H9 (cell line): ENCODE data around the gene SORBS1. TPM values are rescaled to one million over a fixed set of nuclear protein-coding genes. Genes with fewer than 3 reads are reported as not detected.

ENCODE experiments used
- DNase-seq: peaks from one replicate; pipeline ENCODE4 v3.0.0-alpha.2; 2017
- H2AFZ ChIP-seq: one replicate; pipeline ENCODE4 v1.6.1; 2013; ENCODE audit warnings: mild to moderate bottlenecking, low read length, control low read depth, moderate library complexity
- H2AK5ac ChIP-seq: 2 replicates; pipeline ENCODE4 v1.6.1; 2013; ENCODE audit warnings: low read length, control low read depth, mixed read lengths; ENCODE audit not compliant: insufficient read length
- H2BK120ac ChIP-seq: one replicate; pipeline ENCODE4 v1.6.1; 2013; ENCODE audit warnings: low read depth, mild to moderate bottlenecking, low read length, control low read depth, inconsistent platforms; ENCODE audit not compliant: poor library complexity, severe bottlenecking
- H2BK12ac ChIP-seq: 2 replicates; pipeline ENCODE4 v1.6.1; 2013; ENCODE audit warnings: low read length, control low read depth, mixed read lengths, low read depth; ENCODE audit not compliant: insufficient read length
- H2BK15ac ChIP-seq: 2 replicates; pipeline ENCODE4 v1.6.1; 2013; ENCODE audit warnings: low read depth, low read length, control low read depth
- H2BK20ac ChIP-seq: one replicate; pipeline ENCODE4 v1.6.1; 2013; ENCODE audit warnings: low read depth, mild to moderate bottlenecking, low read length, control low read depth, inconsistent platforms; ENCODE audit not compliant: poor library complexity, severe bottlenecking
- H2BK5ac ChIP-seq: 2 replicates; pipeline ENCODE4 v1.6.1; 2013; ENCODE audit warnings: low read length, control low read depth, mixed read lengths; ENCODE audit not compliant: insufficient read length
- H3K14ac ChIP-seq: 2 replicates; pipeline ENCODE4 v1.6.1; 2013; ENCODE audit warnings: low read length, control low read depth; ENCODE audit not compliant: insufficient read depth
- H3K18ac ChIP-seq: 2 replicates; pipeline ENCODE4 v1.6.1; 2013; ENCODE audit warnings: low read depth, mild to moderate bottlenecking, mixed read lengths, low read length, control low read depth; ENCODE audit not compliant: insufficient read length
- H3K23ac ChIP-seq: 2 replicates; pipeline ENCODE4 v1.6.1; 2013; ENCODE audit warnings: low read length, control low read depth, mixed read lengths, low read depth; ENCODE audit not compliant: insufficient read length
- H3K23me2 ChIP-seq: 2 replicates; pipeline ENCODE4 v1.6.1; 2013; ENCODE audit warnings: low read depth, mild to moderate bottlenecking, mixed read lengths, low read length, control low read depth; ENCODE audit not compliant: insufficient read length, poor library complexity, severe bottlenecking
- H3K27ac ChIP-seq: 2 replicates; pipeline ENCODE4 v1.5.1; 2013; ENCODE audit warnings: low read length, control low read depth, mixed read lengths, low read depth; ENCODE audit not compliant: insufficient read length
- H3K27me3 ChIP-seq: 2 replicates; pipeline ENCODE4 v1.6.1; 2013; ENCODE audit warnings: low read length, control low read depth, inconsistent platforms; ENCODE audit not compliant: insufficient read depth
- H3K4ac ChIP-seq: 2 replicates; pipeline ENCODE4 v1.6.1; 2013; ENCODE audit warnings: low read depth, mild to moderate bottlenecking, control low read depth, inconsistent platforms, low read length, moderate library complexity
- H3K4me1 ChIP-seq: 2 replicates; pipeline ENCODE4 v1.6.1; 2013; ENCODE audit warnings: low read length, control low read depth, inconsistent platforms; ENCODE audit not compliant: insufficient read depth
- H3K4me2 ChIP-seq: 2 replicates; pipeline ENCODE4 v1.6.1; 2013; ENCODE audit warnings: low read length, control low read depth, mixed read lengths; ENCODE audit not compliant: insufficient read length, insufficient read depth
- H3K56ac ChIP-seq: 2 replicates; pipeline ENCODE4 v1.6.1; 2013; ENCODE audit warnings: low read depth, mild to moderate bottlenecking, mixed read lengths, low read length, control low read depth; ENCODE audit not compliant: insufficient read length
- H3K79me1 ChIP-seq: 2 replicates; pipeline ENCODE4 v1.6.1; 2013; ENCODE audit warnings: low read depth, mild to moderate bottlenecking, moderate library complexity, low read length, control low read depth, inconsistent platforms; ENCODE audit not compliant: insufficient read depth, poor library complexity, severe bottlenecking
- H3K79me2 ChIP-seq: 2 replicates; pipeline ENCODE4 v1.6.1; 2013; ENCODE audit warnings: low read length, control low read depth, inconsistent platforms; ENCODE audit not compliant: insufficient read depth
- H3K9ac ChIP-seq: 2 replicates; pipeline ENCODE4 v1.6.1; 2013; ENCODE audit warnings: low read length, control low read depth, mixed read lengths; ENCODE audit not compliant: insufficient read length; ENCODE audit errors: extremely low read depth
- H3K9me3 ChIP-seq: one replicate; pipeline ENCODE4 v1.6.1; 2013; ENCODE audit warnings: low read depth, low read length, inconsistent platforms; ENCODE audit not compliant: control insufficient read depth
- H3T11ph ChIP-seq: one replicate; pipeline ENCODE4 v1.6.1; 2013; ENCODE audit warnings: mild to moderate bottlenecking, low read length, control low read depth, inconsistent platforms
- H4K20me1 ChIP-seq: one replicate; pipeline ENCODE4 v1.6.1; 2013; ENCODE audit not compliant: control insufficient read depth, insufficient read length, insufficient read depth
- H4K5ac ChIP-seq: 2 replicates; pipeline ENCODE4 v1.6.1; 2013; ENCODE audit warnings: low read depth, mild to moderate bottlenecking, mixed read lengths, low read length, control low read depth; ENCODE audit not compliant: insufficient read length
- H4K8ac ChIP-seq: replicated peaks from 2 replicates; pipeline ENCODE4 v1.6.1; 2013; ENCODE audit warnings: low read length, control low read depth, mixed read lengths, low read depth; ENCODE audit not compliant: insufficient read length
- H4K91ac ChIP-seq: 2 replicates; pipeline ENCODE4 v1.6.1; 2013; ENCODE audit warnings: low read depth, mild to moderate bottlenecking, moderate library complexity, mixed read lengths, low read length, control low read depth; ENCODE audit not compliant: insufficient read length
- H3K27ac Mint-ChIP-seq, 3 experiments: 2 replicates in 2 of 3; 3 replicates in 1 of 3; pipeline ENCODE4 v1.8.0; 2020 to 2021; ENCODE audit warnings: mixed read lengths in 3 of 3, mild to moderate bottlenecking in 1 of 3, moderate library complexity in 1 of 3
- H3K27me3 Mint-ChIP-seq: 2 replicates; pipeline ENCODE4 v1.8.0; 2021; ENCODE audit warnings: low read depth, mild to moderate bottlenecking, moderate library complexity, mixed read lengths
- H3K36me3 Mint-ChIP-seq, 3 experiments: 2 replicates in 2 of 3; 3 replicates in 1 of 3; pipeline ENCODE4 v1.8.0; 2020 to 2021; ENCODE audit warnings: low read depth in 3 of 3, mixed read lengths in 3 of 3; ENCODE audit not compliant: insufficient read depth in 1 of 3
- H3K4me1 Mint-ChIP-seq, 2 experiments: 2 replicates each; pipeline ENCODE4 v1.8.0; 2020; ENCODE audit warnings: mixed read lengths in 2 of 2
- H3K4me3 Mint-ChIP-seq, 2 experiments: 2 replicates in 1 of 2; 3 replicates in 1 of 2; pipeline ENCODE4 v1.8.0; 2020 to 2021; ENCODE audit warnings: mild to moderate bottlenecking in 2 of 2, mixed read lengths in 2 of 2, moderate library complexity in 1 of 2
- H3K9me3 Mint-ChIP-seq, 2 experiments: 2 replicates in 1 of 2; 3 replicates in 1 of 2; pipeline ENCODE4 v1.8.0; 2020; ENCODE audit warnings: mild to moderate bottlenecking in 2 of 2, mixed read lengths in 2 of 2, moderate library complexity in 1 of 2
- WGBS: extraction: QIAGEN DNeasy Blood & Tissue Kit; methylation state at CpG from one replicate; pipeline ENCODE4 v1.1.7; 2013; ENCODE audit warnings: missing lambda C conversion rate, low lambda C conversion rate, mixed read lengths; ENCODE audit not compliant: insufficient read length; ENCODE audit errors: extremely low coverage; 5-methylcytosine and 5-hydroxymethylcytosine counted together
- total RNA-seq: library from RNA; stranded (reverse); gene quantifications from 2 replicates; pipeline ENCODE4 v1.2.1, GENCODE V29; 2021
- TF ChIP-seq, protein P1 (sequence below): fragments of 200-600 bp; sonication (generic); conservative IDR thresholded peaks from 3 replicates; pipeline ENCODE4 v1.8.0; 2021; ENCODE audit warnings: antibody characterized with exemption, mild to moderate bottlenecking

The SORBS1 gene
- total RNA-seq, 1 experiment from 2014 or later = 24.3 TPM

DNA sequence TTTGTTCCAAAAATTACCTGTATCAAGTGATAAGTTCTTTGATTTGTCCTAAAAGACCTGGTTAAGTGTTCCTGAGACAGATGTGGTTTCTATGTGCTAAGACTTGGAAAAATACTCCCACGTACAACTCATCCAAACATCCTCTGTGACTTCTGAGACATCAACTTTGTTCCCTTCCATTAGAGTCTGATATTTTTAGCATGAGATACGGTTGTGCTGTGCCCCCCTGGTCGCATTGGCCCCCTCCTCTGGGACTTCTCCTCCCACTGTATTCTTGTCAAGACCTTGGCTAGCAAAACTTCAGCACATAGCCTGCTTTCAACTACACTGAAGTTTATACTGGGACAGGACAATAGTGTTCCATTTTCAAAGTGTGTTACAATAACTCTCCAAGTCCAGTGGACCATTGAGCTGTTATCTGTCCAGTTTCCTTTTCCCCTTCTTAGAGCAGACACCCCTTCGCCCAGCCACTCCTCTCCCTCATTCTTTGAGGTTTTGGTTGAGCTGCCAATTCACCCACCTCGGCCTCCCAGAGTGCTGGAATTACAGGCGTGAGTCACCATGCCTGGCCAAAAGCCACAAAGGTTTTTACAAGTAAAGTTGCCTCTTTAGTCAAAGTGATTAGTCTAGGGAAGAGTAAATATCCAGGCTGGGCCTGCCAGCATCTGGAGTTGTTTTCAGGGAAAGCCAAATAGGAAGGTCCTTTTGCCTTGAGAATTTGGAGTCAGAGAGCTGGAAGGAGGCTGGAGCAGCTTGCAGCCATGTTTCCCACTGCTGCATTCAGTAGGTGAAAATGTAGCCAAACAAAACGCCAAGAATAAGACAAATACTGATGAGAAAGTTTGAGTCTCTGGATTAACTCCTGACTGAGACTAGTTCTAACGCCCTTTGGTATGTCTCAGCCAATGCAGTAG, 252.5 kb downstream of the SORBS1 start:
- Histone ChIP-seq H4K8ac (no peak overlapping the region), H2BK12ac (no peak overlapping the region), H3K79me2 (no peaks in the 10 kb centered on the region), H3K56ac (no peak overlapping the region), H4K91ac (no peak overlapping the region), H3K18ac (no peak overlapping the region), H3K27me3 (no peaks in the 10 kb centered on the region), H3K79me1 (no peaks in the 10 kb centered on the region), H2BK5ac (no peak overlapping the region), H3K4me2 (no peak overlapping the region), H3K4ac (no peak overlapping the region), H3K23me2 (no peaks in the 10 kb centered on the region), H2BK120ac (no peak overlapping the region), H3K23ac (no peak overlapping the region), H2BK20ac (no peak overlapping the region), H3K9ac (no peak overlapping the region), H2AK5ac (no peak overlapping the region), H3K14ac (no peak overlapping the region), H4K20me1 (no peaks in the 10 kb centered on the region), H3T11ph (no peak overlapping the region), H3K9me3 (no peaks in the 10 kb centered on the region), H2AFZ (no peak overlapping the region), H3K27ac (no peak overlapping the region), H4K5ac (no peak overlapping the region), H2BK15ac (no peak overlapping the region), H3K4me1 (peaks cover 23% of the 10 kb centered on the region)
- no CpG with 5 or more reads among the region's 8 CpGs for WGBS
- H3K4me3 Mint-ChIP-seq = no peak overlapping the region
- peaks cover 32% of the 10 kb centered on the region for H3K27me3 Mint-ChIP-seq
- no peak for DNase-seq
- H3K4me1 Mint-ChIP-seq = peaks cover 44 to 49% of the 10 kb centered on the region in 2 experiments
- TF ChIP-seq, protein P1, sequence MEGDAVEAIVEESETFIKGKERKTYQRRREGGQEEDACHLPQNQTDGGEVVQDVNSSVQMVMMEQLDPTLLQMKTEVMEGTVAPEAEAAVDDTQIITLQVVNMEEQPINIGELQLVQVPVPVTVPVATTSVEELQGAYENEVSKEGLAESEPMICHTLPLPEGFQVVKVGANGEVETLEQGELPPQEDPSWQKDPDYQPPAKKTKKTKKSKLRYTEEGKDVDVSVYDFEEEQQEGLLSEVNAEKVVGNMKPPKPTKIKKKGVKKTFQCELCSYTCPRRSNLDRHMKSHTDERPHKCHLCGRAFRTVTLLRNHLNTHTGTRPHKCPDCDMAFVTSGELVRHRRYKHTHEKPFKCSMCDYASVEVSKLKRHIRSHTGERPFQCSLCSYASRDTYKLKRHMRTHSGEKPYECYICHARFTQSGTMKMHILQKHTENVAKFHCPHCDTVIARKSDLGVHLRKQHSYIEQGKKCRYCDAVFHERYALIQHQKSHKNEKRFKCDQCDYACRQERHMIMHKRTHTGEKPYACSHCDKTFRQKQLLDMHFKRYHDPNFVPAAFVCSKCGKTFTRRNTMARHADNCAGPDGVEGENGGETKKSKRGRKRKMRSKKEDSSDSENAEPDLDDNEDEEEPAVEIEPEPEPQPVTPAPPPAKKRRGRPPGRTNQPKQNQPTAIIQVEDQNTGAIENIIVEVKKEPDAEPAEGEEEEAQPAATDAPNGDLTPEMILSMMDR = no peak
- H3K27ac Mint-ChIP-seq = peak overlapping the region in 1 of 3 experiments; percentile 23; a peak in 1 of 7 replicates
- H3K9me3 Mint-ChIP-seq = no peaks in the 10 kb centered on the region
- no peaks in the 10 kb centered on the region for H3K36me3 Mint-ChIP-seq
